ENCODE data around the gene ARID5B. TPM values are rescaled to one million over a fixed set of nuclear protein-coding genes. Genes with fewer than 3 reads are reported as not detected.

ARID5B gene
- total RNA-seq, 1 donor from 2014 or later, result 1.1 TPM

DNA sequence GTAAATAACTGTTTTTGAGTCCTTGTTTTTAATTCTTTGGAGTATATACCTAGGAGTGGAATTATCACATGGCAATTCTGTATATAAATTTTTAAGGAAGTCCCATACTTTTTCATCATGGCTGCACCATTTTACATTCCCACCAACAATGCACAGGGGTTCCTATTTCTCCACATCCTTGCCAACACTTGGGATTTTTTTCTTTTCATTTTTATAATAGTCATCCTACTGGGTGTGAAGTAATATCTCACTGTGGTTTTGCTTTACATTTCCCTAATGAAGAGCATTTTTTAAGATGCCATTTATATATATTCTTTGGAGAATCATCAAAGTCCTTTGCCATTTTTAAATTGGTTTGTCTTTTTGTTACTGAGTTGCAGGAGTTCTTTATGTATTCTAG is 89.7 kb downstream of the ARID5B start:
- Mint-ChIP-seq H3K9me3 (ENCODE audit: unreplicated experiment) (no peaks in the 10 kb centered on the region), H3K27ac (ENCODE audit: unreplicated experiment) (no peak overlapping the region), H3K4me1 (ENCODE audit: low read depth, unreplicated experiment) (no peaks in the 10 kb centered on the region), H3K36me3 (ENCODE audit: unreplicated experiment) (no peaks in the 10 kb centered on the region), H3K27me3 (ENCODE audit: unreplicated experiment) (no peaks in the 10 kb centered on the region), H3K4me3 (ENCODE audit: unreplicated experiment) (no peak overlapping the region)
- DNase-seq, result no peak
- TF ChIP-seq, protein P1, sequence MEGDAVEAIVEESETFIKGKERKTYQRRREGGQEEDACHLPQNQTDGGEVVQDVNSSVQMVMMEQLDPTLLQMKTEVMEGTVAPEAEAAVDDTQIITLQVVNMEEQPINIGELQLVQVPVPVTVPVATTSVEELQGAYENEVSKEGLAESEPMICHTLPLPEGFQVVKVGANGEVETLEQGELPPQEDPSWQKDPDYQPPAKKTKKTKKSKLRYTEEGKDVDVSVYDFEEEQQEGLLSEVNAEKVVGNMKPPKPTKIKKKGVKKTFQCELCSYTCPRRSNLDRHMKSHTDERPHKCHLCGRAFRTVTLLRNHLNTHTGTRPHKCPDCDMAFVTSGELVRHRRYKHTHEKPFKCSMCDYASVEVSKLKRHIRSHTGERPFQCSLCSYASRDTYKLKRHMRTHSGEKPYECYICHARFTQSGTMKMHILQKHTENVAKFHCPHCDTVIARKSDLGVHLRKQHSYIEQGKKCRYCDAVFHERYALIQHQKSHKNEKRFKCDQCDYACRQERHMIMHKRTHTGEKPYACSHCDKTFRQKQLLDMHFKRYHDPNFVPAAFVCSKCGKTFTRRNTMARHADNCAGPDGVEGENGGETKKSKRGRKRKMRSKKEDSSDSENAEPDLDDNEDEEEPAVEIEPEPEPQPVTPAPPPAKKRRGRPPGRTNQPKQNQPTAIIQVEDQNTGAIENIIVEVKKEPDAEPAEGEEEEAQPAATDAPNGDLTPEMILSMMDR (IDR thresholded peaks at IDR 0.05; ENCODE audit: partially characterized antibody, unreplicated experiment), result no peak

DNA sequence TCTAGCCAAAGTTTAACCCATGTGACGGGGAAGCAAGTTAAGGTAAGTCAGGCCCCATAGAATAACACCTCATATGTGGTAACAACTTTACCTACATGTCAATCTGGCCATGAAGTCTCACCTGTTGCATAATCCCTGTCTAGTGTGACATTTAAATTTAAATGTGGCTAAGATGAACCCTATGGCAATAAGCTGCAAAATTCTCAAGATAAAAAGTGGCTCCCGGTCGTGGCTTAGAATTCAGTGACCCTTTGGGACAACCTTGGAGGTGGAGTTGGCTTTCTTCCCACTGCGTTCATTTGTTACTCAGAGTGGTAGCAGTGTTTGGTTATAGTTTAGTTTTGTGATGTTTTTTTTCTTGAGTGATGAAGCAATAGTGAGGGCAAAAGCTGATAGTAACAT is 90.6 kb downstream of the ARID5B start:
- Mint-ChIP-seq H3K27ac (ENCODE audit: unreplicated experiment) (no peak overlapping the region), H3K4me3 (ENCODE audit: unreplicated experiment) (no peak overlapping the region), H3K4me1 (ENCODE audit: low read depth, unreplicated experiment) (no peaks in the 10 kb centered on the region), H3K9me3 (ENCODE audit: unreplicated experiment) (no peaks in the 10 kb centered on the region), H3K36me3 (ENCODE audit: unreplicated experiment) (no peaks in the 10 kb centered on the region), H3K27me3 (ENCODE audit: unreplicated experiment) (no peaks in the 10 kb centered on the region)
- TF ChIP-seq, protein P1 (IDR thresholded peaks at IDR 0.05; ENCODE audit: partially characterized antibody, unreplicated experiment), result no peak
- no peak for DNase-seq

DNA sequence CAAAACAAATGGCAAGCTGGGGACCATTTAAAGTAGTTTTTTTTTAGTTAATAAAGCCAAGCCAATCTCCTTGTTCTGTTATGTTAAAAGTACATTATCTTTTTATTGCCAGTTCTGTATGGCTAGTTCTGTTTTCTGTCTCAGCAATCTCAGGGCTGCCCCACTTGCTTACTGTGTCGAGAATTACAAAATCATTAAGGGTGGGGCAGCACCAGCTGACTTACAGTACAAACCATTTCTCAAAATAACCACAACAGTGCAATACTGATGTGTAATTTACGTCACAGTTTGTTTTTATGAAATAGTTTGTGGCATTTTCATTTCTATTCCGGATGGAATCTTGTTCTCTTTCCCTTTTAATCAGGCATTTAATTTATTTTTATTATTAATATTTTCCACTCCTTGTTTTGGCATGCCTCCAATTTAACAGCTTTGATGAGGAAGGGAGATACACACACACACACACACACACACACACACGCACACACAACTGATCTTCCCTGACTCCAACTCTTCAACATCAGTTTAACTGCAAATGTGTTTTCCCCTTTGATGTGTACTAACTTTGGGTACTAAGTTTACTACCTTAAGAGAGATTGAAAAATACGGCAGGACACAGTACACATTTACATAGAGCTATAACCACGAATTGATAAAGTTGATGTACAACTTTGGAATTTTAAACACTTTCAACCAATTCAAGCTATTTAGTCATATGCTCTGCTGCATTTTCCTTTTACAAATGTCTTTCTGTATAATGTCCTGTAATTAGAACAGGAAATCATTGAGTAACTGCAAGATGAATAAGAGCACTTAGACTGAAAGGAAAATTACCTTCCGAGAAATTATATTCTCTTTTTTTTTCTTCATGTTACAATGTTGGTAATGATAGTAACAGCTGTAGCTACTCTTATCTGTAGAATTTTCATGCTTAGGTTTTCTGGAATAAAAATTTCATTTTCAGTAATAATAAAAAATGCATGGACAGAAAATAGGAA is 91.5 kb downstream of the ARID5B start:
- Mint-ChIP-seq H3K4me3 (ENCODE audit: unreplicated experiment) (no peak overlapping the region), H3K9me3 (ENCODE audit: unreplicated experiment) (no peaks in the 10 kb centered on the region), H3K27ac (ENCODE audit: unreplicated experiment) (no peak overlapping the region), H3K4me1 (ENCODE audit: low read depth, unreplicated experiment) (no peaks in the 10 kb centered on the region), H3K27me3 (ENCODE audit: unreplicated experiment) (no peaks in the 10 kb centered on the region), H3K36me3 (ENCODE audit: unreplicated experiment) (no peaks in the 10 kb centered on the region)
- TF ChIP-seq, protein P1 (IDR thresholded peaks at IDR 0.05; ENCODE audit: partially characterized antibody, unreplicated experiment), result no peak
- DNase-seq, result no peak

DNA sequence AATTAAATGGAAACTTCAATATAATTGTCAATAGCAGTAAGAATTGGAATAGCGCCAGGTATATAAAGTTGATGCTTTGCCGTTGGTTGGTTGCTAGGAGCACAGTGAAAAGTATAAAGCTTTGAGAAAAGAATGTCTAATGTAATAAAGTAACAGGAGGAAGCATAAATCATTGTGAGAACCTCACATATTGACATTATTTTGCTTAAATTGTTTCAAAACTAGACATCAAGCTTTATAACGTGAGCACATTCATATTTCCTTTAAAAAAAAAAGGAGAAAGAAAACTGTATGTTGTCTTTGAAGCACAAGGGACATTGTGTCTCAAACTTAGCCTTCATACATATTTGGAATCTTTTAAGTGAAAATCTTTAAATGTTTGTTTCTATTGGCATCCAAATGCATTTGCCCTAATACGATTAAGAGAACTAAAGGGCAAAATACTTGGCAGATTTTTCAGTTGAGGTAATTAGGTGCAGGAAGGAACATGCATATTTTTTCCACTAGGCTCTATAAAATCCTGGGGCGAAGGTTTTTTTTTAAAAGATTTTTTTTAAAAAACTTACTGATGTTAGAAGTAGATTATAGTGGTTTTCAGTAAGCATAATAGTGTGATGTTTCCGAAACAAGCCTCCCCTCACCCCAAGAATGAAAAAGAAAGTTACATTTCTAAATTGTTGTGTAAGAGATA is 92.4 kb downstream of the ARID5B start:
- H3K36me3 Mint-ChIP-seq (ENCODE audit: unreplicated experiment), result no peaks in the 10 kb centered on the region
- H3K27me3 Mint-ChIP-seq (ENCODE audit: unreplicated experiment), result no peaks in the 10 kb centered on the region
- no peaks in the 10 kb centered on the region for H3K9me3 Mint-ChIP-seq (ENCODE audit: unreplicated experiment)
- H3K27ac Mint-ChIP-seq (ENCODE audit: unreplicated experiment), result no peak overlapping the region
- H3K4me3 Mint-ChIP-seq (ENCODE audit: unreplicated experiment), result no peak overlapping the region
- no peak for DNase-seq
- peaks cover 3% of the 10 kb centered on the region for H3K4me1 Mint-ChIP-seq (ENCODE audit: low read depth, unreplicated experiment)
- TF ChIP-seq, protein P1 (IDR thresholded peaks at IDR 0.05; ENCODE audit: partially characterized antibody, unreplicated experiment), result no peak

Data from glutamatergic neuron (in vitro differentiated cells).